GM19463 (cell line): Measurements from ENCODE around the gene TPST2.

Source experiments
- ATAC-seq: cut with Tn5 transposase; IDR thresholded peaks from one replicate; pipeline ENCODE4 v1.9.1; 2021; ENCODE audit warnings: mild to moderate bottlenecking, moderate library complexity; ENCODE audit not compliant: unreplicated experiment

The TPST2 gene

DNA sequence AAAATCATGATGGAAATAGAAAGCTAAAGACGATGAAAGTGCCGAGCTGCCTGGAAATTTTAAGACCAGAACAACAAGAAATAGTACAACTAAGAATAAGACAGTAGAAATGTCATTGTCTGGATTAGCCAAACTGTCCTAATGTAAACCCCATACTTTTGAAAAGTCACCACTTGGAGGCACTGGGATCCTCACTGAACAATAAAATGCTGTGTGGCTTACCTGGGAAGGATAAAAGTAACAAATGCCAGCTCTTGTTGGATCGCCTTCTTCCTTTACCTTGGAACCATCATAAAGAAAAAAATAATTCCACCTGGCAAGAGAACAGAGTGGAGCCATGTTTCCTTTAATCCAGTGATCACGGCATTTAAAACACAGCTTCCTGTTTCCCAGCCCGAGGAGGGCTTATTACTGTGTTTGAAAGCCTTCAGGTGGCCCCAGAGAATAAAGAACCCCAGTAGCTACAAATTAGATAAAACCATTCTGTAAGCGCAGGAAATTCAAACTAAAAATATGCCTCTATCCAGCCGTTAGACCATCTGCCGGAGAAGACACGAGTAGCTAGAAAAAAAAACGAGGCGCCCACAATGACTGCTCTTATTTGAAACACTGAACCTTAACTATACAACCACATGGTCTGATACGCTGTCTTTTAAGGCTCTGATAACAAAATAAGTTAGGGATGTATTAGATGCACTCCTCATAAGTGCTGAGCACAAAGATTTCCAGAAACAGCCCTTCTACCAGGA, 110.7 kb downstream of the TPST2 start:
- ATAC-seq: no peak

DNA sequence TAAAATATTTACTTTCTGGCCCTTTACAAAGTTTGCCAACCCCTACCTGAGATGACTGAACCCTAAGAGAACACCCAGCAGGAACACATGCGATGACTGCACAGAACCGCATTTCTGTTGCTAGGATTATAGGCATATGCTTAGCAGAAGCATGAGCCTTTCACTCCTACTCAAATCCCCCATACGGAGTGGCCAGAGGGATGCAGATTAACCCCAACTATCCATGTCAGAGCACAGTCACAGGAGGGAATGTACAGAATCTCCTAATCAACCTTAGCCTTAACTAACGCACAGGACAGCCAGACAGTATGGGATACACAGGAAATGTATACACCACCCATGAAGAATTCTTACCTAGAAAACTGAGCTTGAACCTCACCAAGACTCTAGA, 112.6 kb downstream of the TPST2 start:
- ATAC-seq: no peak

DNA sequence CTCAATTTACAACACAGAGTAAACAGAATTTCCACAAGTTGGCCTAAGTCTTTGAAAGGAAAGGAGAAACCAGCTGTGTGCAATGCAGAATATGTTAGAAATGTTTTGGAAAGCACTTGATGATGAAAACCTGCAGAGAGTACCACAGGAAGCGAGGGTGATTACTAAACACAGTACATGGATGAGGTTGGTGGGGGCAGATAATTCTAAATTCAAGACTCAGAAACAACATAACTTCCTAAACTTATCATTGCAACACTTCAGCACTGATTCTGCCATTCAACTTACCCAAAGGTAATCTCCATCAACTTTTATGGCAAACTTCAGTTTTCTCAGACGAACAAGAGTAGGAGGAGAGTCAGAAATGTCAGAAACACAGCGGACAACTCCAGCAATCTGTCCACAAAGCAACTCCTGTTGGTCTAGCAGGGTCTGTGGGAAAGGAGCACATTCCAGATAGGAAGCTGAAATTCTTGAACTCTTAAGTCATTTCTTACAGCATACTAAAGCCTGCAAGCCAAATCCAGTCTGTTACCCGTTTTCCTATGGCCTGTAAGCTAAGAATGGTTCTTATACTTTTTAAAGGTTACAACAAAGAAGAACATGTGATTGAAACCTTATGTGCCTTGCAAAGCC, 113.1 kb downstream of the TPST2 start:
- no peak for ATAC-seq

DNA sequence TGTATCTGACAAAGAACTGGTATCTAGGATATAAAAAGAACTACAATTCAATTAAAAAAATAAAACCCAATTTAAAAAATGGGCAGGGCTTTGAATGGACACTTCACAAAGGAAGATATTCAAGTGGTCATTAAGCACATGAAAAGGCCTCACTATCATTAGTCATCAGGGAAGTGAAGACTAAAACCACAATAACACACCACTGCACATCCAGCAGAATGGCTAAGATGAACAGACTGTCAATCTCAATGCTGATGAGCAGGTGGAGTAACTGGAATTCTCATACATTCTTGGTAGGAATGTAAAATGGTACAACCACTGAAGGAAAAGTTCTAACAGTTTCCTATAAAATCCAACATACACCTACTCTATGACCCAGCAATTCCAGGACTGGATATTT, 115.2 kb downstream of the TPST2 start:
- no peak for ATAC-seq
